Ishikawa (cell line): ENCODE results near the gene SIGLEC11.

Experiments
- RAD21 ChIP-seq: IDR thresholded peaks from 2 replicates; pipeline ENCODE4 v1.6.1; 2012; ENCODE audit warnings: low read depth
- TAF1 ChIP-seq: IDR thresholded peaks from 2 replicates; pipeline ENCODE4 v1.6.1; 2012; ENCODE audit warnings: low read depth, mild to moderate bottlenecking
- TEAD4 ChIP-seq: IDR thresholded peaks from 2 replicates; pipeline ENCODE4 v1.6.1; 2012

- TF ChIP-seq RAD21 (no peak), TAF1 (no peak), TEAD4 (no peak)
Observed at GRCh38 chr19:49999371-50000010, 38.5 kb upstream of the SIGLEC11 start.
